NCI-H774 (cell line): Measurements from ENCODE around the gene ADORA3.
"Not testable (repeated sequence)": the region's sequence is repeated elsewhere in the genome, so short reads cannot be mapped to it uniquely, and the experiment has no call there.

Experiments used
- DNase-seq: peaks from one replicate; lab custom pipeline; 2025; lab: John Stamatoyannopoulos, UW

The ADORA3 gene

DNA sequence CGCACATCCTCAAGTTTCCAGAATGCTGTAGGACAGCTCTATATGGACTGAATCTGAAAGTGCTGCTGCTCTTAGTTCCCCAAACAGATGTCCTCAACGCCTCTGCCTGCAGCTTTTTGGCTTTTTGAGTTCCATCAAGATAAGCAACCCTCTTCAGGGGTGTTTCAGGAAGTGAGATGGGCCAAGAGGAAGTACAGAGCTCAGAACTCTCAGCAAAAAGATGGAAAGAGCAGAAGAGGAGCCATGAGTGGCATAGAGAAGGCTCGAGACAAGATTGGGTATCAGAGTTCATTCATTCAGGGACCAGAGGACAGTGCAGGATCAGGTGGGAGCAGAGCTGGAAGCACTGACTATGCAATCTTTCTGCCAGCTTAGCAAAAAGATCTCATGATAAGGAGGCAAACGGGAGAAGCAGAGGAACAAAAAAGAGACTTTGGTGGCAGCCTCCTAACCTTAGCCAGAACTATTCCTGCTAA, at the start of gene ADORA3, which contains the start of gene TMIGD3:
Gene ADORA3 (minus strand): TSS at position 49 of the 476 bp plus-strand sequence. CDS start 279 bp downstream, outside the sequence.
Gene TMIGD3 (minus strand): TSS at position 49 of the 476 bp plus-strand sequence. CDS start 279 bp downstream, outside the sequence.
- DNase-seq = no peak

DNA sequence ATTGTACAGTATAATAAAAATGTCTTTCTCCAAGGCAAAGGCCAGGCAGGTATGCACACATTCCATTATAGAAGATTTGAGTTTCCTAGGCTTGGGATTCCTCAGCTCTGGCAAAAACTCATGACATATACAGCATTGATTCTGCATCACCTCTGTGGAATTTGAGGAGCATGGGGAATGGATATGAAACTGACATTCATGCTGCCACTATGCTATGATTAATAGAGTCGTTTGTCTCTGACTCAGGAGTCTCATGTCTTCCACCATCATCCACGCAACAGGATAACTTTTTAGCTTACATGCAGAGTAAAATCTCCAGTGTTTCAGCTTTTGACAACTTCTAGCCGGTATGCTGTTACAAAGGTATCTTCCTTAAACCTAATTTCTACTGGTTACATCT, 49.8 kb upstream of the ADORA3 start:
- DNase-seq = no peak

DNA sequence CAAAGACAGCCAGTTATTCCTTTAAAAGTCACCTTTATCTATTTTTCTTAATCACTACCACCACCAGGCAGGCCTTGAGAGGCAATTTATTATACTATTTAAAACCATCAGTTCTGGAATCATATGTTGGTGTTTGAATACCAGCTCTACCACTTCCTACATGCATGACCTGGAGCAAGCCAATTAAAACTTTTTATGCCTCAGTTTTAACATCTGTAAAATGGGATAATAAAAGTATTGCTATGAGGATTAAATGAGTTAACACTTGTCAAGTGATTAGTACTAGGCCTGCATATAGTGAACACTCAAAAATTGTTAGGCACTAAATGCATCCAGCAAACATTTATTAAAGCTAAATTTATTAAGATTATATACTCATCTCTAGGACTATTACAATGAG, 49.2 kb upstream of the ADORA3 start:
- DNase-seq = no peak

DNA sequence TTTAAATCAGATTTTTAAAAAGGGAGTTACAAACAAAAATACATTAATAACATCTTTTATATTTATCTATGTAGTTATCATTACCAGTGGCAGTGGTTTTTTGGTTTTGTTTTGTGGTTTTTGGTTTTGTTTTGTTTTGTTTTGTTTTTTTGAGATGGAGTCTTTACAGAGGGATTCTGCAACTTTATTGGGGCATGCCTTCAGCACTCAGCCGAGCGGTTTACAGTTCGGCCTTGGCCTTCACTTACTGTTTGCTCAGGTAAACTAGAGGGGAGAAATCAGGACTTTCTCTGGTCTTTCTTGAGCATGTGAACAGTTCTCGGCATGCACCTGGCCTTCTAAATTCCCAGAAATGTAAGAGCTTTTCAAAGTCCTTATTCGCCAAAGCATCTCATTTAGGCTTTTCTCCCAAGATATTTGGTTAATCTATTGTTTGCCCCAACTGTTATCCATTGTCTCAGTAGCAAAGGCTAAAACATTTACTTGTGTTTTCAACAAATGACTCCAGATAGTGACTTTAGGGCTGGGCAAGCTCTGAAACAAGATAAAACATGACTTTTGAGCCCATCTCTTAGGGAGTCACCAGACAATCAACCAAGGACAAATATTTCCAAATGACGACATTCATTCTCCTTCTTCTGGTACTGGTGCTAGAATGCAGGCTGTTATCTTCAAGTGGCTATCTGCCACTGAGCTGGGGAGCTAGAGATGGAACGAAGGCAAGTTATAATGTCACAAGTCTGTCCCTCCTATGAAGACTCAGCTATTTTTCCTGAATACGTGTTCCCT, 48.4 kb upstream of the ADORA3 start:
- no peak for DNase-seq

DNA sequence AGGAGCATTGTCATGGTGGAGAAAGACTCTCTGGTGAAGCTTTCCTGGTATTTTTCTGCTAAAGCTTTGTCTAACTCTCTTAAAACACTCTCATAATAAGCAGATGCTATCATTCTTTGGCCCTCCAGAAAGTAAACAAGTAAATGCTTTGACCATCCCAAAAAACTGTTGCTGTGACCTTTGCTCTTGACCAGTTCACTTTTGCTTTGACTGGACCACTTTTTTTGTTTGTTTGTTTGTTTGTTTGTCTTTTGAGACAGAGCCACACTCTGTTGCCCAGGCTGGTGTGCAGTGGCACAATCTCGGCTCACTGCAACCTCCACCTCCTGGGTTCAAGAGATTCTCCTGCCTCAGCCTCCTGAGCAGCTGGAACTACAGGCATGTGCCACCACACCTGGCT, 44.4 kb upstream of the ADORA3 start:
- DNase-seq = not testable (repeated sequence)

DNA sequence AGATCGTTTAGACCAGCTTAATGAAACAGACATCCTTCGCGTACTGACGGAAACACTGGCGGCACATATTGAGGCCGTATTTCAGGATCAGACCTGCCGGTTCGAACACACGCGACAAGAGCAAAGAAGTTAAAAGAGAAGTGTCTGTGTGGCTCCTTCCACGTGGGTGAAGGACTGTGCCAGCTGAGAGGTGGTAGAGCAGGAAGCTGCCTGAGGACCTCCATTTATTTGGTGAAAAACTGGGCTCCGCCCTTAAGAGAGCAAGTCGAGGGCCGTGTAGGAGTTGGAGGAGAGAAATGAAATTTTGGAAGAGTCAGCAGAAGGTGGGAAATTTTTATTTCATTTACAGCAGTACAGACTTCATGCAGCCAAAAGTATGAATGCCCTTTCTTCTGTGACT, 38.8 kb upstream of the ADORA3 start:
- DNase-seq = no peak

DNA sequence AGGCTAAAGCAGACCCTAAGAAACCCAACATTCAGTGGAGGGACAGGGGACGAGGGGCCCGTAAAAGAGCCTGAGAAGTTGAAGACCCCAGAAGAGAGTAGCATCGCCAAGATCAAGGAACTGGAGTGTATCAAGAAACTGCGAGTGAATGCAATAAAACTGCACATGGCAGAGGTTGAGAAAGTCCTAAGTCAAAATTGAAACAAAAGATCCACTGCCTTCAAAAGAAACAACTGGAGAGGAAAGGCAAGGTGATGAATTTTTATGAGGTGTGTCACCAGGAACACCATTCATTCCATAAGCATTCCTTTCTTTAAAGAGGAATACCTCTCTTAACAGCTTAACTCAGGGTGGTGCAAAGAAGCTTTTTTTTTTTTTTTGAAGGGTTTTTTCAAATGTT, 38.3 kb upstream of the ADORA3 start:
- DNase-seq = no peak

DNA sequence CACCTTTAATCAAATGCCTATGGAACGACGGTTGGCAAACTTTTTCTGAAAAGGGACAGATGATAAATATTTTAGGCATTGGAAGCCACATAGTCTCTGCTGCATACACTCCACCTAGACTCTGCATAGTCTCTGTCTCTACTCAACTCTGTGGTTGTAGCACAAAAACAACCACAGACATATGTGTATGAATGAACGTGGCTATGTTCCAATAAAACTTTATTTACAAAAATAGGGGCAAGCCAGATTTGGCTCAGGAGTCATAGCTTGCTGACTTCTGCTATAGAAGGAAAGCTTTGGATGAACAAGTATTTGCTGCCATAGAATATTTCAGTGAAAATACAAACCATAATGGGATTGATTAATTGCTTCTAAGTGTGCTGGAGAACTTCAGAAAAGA, 37.5 kb upstream of the ADORA3 start:
- DNase-seq = no peak

DNA sequence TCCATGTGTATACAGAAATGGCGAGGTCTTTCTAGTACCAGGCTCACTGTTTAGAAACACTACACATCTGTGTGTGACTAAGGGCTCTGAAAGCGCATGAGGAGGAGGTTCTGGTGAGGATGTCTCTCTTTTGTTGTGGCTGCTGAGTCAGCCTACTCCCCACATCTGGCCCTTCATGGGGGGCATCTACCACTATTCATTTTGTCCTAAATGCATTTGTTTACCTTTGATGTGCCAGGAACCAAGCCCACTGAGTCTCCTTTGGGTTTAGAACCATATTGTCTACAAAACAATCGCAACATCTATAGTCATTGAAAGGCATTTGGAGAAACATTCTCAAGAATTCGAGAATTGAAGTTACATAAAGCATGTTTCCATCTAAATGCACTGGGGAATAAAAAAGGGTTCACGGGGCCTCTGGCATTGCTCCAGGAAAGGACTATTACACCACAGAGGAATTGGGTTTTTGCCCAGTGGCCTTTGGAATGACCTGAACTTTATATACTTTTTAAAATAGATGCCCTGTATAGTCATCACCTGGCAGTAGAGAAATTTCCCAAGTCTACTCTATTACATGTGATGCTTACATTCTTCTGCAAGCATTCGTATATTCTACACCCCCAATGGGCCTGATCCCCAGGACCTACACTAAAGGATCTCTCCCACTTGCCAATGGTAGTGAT, 35.1 kb upstream of the ADORA3 start:
- DNase-seq = no peak

DNA sequence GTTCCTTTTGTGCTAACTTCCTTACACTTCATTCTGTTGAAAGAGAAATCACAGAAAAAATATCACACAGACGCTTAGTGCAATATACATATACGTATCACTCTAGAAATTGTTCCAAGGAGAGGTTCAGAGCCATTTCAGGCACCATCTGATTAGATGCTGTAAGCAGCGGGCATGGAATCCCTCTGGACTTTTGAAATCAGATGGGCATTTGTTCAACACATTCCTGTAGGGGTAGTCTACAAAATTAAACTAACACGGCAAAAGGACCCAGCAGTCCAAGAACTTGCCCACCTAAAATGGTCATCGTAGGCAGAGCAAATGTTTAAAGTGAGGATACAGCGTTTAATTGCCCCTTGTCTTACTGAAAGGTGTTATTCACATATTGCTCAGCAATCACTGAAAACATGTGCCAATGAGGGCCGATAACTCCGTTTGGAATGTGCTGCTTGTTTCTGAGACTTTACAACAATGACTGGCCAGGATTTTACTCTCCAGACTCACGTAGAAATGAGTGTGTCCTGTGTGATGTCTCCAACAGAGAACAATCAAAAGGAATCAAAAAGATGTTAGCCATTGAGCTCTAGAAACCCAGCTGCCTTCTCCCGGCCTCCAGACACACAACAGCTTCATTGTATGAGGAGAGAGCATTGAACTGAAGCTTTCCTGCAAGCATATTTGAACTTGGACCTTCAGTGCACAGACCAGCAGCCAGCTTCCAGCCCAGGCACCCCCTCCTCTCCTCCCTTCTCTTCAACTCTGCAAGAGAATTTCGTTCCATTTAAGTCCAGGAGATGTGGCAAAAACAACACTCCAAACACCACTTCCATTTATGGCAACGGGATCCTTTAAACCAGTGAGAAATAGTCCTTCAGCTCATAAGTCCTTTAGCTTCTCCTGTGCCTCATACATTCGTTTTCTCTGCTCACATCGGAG, 32.1 kb upstream of the ADORA3 start:
- DNase-seq = no peak

DNA sequence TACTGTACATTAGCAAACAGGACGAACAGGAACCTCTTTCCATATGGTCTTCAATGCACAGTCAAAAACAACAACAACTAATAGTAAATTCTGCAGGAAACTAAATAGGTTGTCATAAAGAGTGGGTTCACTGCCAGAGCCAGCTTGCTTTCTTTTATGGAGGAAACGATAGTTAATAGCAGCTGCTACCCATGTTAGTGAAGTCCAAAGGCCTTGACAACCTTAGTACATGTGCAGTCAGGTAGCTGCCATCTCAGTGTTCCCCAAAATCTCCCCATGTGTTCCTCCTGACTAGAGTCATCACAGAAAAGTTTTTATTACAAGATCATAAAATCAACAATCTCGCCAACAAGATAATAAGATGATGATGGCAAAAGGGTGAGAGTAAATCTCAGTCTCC, 16.6 kb upstream of the ADORA3 start:
- no peak for DNase-seq

DNA sequence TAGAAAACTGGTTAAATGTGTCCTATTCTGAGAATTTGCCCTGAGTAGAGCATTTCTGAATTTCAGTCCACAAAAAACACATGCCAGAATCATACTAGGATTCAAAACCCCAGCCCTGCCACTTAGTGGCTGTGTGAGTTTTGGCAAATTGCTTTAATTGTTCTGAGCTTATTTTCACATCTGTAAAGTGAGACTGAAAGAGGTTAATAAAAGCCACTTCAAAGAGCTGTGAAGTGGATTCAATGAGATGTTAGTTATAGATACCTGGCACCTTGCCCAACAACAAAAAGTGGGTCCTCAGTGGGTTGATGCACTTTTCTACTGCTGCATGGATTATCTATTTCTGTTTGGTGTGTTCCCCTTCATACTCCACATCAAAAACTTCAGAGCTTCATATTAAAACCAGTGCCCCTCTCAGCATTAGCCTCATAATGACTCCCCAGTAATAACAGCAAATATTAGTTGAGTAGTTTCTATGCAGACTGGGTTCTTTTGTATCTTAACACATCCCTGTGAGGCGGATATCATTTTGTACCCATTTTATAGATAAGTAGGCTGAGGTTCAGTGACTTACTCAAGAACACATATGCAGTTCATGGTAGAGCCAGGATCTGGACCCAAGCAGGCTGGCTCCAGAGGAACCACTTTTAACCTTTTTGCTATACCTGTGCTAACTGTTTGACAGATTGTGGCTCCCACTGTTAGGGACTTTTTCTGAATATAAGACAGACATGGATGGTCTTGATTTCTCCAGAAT, 14.2 kb upstream of the ADORA3 start:
- peak; percentile 18 for DNase-seq

DNA sequence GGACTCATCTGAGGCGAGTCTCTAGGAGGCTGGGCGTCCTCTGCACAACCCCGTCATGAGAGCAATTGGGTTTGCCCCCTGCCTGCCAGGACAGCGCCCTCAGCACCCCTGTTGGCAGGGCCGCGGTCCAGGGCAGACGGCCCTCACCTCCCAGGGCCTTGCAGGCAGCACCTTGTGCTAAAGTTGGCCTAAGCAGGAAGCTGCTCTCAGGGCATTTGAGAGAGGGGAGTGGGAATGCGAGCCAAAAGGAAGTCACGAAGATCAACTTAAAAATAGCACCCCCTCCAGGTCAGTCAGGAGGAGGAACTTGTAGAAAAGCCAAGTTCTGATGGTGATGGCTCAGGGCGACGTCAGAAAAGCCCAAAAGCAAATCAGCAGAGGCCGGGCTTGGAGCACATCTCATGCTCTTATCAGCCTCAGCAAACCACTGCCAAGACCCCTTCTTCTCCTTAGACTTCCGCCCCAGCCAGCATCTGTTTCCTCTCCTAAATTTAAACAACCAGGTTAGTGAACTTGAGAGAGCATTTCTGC, 12.6 kb upstream of the ADORA3 start:
- DNase-seq = no peak

DNA sequence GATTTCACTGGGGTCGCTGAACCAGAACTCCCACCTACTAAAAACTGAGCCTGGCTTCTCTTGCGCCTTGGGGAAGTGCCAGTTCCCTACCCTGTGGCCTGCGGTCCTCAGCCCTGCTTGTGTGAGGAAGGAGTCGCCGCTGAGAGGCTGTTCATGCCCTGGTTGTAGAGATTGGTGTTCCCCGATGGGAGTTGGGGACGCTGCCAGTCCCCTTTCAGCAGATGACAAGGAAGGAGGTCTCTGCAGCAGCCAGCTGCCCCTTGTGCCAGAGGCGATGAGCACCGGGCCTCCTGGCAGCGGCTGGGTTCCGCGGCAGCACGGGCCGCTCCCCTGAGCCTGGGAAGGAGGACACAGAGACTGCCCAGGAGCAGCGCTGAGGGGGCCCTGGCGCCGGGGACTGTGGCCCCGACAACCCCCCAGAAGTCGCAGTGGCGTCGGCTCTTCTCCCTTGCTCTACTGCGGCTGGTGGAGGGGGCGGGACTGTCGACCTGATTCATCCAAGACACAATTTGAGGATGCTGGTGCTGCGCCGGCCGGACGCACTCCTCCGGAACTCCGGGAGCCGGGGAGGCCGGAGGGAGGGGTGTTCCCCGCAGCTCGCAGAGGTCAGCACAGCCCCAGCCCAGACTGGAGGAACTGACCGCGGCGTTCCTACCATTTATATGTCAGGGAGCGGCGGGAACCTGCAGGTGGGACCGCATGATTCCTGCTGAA, 12.0 kb upstream of the ADORA3 start:
- no peak for DNase-seq

DNA sequence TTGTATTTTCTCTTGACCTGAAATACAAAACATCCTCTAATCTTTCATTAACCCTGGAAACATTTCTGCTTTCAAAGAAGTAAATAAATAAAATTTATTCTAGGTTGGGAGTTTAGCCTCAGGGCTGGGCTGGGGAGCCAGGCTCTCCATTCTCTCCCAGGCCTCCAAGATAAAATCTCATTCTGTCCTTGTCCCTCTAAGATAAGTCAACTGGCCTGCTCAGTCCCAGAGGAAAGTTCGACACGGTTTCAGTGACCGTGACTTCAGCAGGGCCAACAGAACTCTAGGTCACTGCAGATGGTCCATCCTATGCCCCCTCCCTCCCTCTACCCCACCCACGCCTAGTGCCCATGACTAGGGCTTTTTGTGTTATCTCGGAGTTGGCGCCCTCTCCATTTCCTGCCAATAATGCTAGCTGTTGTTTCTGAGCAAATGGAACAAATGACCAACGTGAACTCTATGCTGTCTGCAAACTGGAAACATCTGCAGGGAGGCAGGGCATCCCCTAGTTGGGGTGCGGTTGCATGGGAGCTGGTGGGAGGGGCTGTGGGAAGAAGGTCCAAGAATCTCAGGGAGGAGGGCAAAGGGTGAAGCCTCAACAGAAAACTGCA, 10.1 kb upstream of the ADORA3 start:
- no peak for DNase-seq

DNA sequence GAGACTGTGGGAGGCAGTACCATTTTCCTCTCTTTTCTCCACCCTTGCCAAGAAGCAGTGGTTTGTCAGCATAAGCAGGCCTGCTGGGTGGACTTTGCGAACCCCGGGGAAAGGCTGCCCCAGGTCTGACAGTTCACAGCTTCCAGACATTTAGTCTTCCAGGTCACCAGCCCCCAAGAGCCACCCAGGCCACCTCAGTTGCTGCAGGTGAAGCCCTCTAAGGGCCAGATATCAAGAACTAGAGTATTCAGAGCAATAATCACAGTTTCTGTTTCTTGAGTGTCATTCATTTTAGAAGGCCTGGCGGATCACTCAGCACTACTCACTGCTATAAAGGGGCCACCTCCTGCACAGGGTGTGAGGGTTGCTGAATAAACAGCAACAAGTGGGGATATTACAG, 9.5 kb upstream of the ADORA3 start:
- DNase-seq = no peak

DNA sequence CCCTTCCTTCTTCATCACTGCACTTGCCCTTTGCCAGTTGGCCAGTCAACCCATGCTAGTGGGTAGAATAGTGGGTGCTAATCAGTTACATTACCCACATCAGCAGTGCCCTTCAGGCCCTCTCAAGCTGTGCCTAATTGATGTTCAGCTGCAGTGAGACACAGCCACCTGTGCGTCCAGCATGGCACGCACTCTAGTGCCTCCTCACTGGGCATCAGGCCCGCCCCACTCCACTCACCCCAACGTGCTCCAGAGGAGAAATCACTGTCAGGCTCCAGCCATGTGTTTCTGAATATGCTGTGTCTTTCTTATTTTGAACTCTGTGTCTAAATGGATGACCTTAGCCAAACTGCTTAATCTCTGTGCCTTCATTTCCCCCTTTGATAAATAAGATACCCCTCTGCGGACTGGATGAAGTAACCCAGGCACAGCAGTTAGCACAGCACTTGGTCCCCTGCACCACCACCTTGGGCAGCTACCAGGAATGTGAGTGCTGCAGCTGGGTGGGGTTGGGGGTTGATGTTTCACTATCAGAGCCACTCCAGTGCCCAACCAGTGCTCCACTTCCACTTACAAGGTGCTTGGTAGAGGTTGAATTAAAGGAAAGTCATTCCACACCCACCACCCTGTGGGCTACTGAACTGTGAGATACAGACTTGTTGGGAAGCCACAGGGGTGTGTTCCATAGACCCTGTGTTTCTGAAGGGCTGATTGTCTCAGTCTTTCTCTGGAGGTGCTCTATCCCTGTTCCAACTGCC, 8.9 kb upstream of the ADORA3 start:
- DNase-seq = no peak

DNA sequence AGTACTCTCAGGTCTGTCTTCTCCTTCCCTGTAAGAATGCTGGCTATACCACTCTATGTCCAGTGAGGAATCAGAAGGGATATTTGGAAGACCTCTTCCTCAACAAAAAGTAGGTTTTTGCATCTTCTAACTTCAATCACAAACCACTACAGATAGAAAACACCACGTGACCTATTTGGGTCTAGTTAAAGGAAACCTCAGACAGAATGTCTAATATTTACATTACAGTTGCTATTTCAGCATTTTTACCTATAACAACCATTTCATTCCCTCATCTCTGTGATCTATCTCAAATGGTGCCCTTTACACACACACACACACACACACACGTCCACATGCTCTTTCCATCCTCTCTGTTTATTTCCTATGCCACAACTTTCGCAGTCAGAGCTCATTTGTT, 7.9 kb upstream of the ADORA3 start:
- DNase-seq = no peak

DNA sequence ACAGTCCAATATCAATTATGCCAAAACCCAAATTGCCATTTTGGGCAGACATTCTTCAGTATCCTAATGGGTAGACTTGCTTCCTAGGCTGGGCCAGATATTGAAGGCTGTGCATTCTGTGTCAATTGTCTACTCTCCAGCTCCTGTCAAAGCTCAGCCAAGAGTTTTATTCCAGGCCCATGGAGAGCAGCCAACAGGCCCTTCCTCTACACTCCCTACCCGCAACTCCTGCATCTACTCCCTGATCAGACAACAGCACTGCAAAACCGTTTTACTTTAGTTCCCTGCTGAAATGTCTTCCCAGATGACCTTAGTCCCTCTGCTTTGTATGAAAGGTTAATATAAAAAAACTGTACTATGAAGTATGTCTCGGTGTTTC, 6.6 kb upstream of the ADORA3 start:
- no peak for DNase-seq
